Measurements from ENCODE around the gene NEMF.

The NEMF gene

GRCh38 chr14:49861699-49862088 lies 9.1 kb upstream of the NEMF start:
- peak overlapping the region; percentile 53 for H3K4me3 ChIP-seq (replicated peaks; ENCODE audit: insufficient read depth, low read length)
- peak; percentile 57 to 86 for DNase-seq (ENCODE audit: low read depth in 1 of 2, low spot score in 1 of 2)
- TF ChIP-seq REST (IDR thresholded peaks at IDR 0.05; ENCODE audit: insufficient replicate concordance, low read depth) (no peak), GABPA (IDR thresholded peaks at IDR 0.05; ENCODE audit: low read depth) (no peak), CTCF (IDR thresholded peaks at IDR 0.05; ENCODE audit: insufficient read depth, low read length) (no peak), SPI1 (IDR thresholded peaks at IDR 0.05; ENCODE audit: borderline replicate concordance, low read depth) (peak; percentile 40; the same call in 1 of the 2 replicates), POLR2AphosphoS5 (IDR thresholded peaks at IDR 0.05; ENCODE audit: low read depth) (peak; percentile 65)
- H3K27ac ChIP-seq (replicated peaks), result peak overlapping the region; percentile 87
- no peaks in the 10 kb centered on the region for H3K27me3 ChIP-seq (ENCODE audit: insufficient read depth, poor library complexity, severe bottlenecking)

- Histone ChIP-seq H3K27me3 (ENCODE audit: insufficient read depth, poor library complexity, severe bottlenecking) (no peaks in the 10 kb centered on the region), H3K4me3 (replicated peaks; ENCODE audit: insufficient read depth, low read length) (peak overlapping the region; percentile 53), H3K27ac (replicated peaks) (peak overlapping the region; percentile 87)
- no peak for DNase-seq (ENCODE audit: low read depth in 1 of 2, low spot score in 1 of 2)
- no peak for TF ChIP-seq POLR2AphosphoS5 (IDR thresholded peaks at IDR 0.05; ENCODE audit: low read depth)
Observed at GRCh38 chr14:49860988-49861698, 8.6 kb upstream of the NEMF start.

- no peak for DNase-seq (ENCODE audit: low read depth in 1 of 2, low spot score in 1 of 2)
- no peak for TF ChIP-seq CTCF (IDR thresholded peaks at IDR 0.05; ENCODE audit: insufficient read depth, low read length)
- TF ChIP-seq POLR2AphosphoS5 (IDR thresholded peaks at IDR 0.05; ENCODE audit: low read depth), result no peak
- TF ChIP-seq SPI1 (IDR thresholded peaks at IDR 0.05; ENCODE audit: borderline replicate concordance, low read depth), result no peak; the same call in 1 of the 2 replicates
- TF ChIP-seq REST (IDR thresholded peaks at IDR 0.05; ENCODE audit: insufficient replicate concordance, low read depth), result no peak
- TF ChIP-seq GABPA (IDR thresholded peaks at IDR 0.05; ENCODE audit: low read depth), result no peak
- no peaks in the 10 kb centered on the region for H3K27me3 ChIP-seq (ENCODE audit: insufficient read depth, poor library complexity, severe bottlenecking)
- H3K4me3 ChIP-seq (replicated peaks; ENCODE audit: insufficient read depth, low read length), result no peak overlapping the region
- no peak overlapping the region for H3K27ac ChIP-seq (replicated peaks)
Observed at GRCh38 chr14:49858383-49858782, 5.8 kb upstream of the NEMF start.

DNA sequence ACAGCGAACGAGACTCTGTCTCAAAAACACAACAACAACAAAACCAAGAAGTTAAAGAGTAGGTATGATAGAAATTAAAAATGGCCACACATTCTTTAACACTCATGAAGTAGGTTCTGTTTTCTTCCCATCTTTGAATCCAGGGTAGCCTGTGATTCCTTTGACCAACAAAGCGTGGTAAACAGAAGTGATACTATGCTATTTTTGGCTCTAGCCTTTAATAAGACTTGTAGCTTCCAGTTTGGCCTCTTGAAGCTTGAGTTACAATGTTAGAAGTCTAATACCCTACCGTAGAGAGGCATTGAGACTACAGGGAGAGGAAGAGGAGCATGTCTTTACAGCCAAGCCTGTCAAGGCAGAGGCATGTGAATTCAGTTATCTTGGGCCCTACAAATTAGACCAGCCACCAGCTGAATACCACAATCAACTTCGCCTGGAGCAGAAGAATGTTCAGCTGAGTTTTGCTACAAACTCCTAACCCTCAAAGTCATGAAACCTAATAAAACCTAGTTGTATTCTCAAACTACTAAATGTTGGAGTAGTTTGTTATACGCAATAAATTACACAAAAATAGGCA lies 4.9 kb upstream of the NEMF start:
- H3K27me3 ChIP-seq (ENCODE audit: insufficient read depth, poor library complexity, severe bottlenecking), result no peaks in the 10 kb centered on the region
- TF ChIP-seq SPI1 (IDR thresholded peaks at IDR 0.05; ENCODE audit: borderline replicate concordance, low read depth) (no peak), REST (IDR thresholded peaks at IDR 0.05; ENCODE audit: insufficient replicate concordance, low read depth) (no peak), CTCF (IDR thresholded peaks at IDR 0.05; ENCODE audit: insufficient read depth, low read length) (no peak), POLR2AphosphoS5 (IDR thresholded peaks at IDR 0.05; ENCODE audit: low read depth) (no peak), GABPA (IDR thresholded peaks at IDR 0.05; ENCODE audit: low read depth) (no peak)
- H3K4me3 ChIP-seq (replicated peaks; ENCODE audit: insufficient read depth, low read length), result no peak overlapping the region
- H3K27ac ChIP-seq (replicated peaks), result no peak overlapping the region
- no peak for DNase-seq (ENCODE audit: low read depth in 1 of 2, low spot score in 1 of 2)

All from HL-60 (cell line).